HG02798 (cell line): ENCODE results near the gene R3HDM2.
"Not testable (repeated sequence)": the region's sequence is repeated elsewhere in the genome, so short reads cannot be mapped to it uniquely, and the experiment has no call there.

Experiments used
- ATAC-seq: cut with Tn5 transposase; IDR thresholded peaks from one replicate; pipeline ENCODE4 v1.9.1; 2021; ENCODE audit warnings: mild to moderate bottlenecking; ENCODE audit not compliant: unreplicated experiment, poor library complexity

R3HDM2 gene

GRCh38 chr12:57454566-57455373, 23.9 kb upstream of the R3HDM2 start, which contains the start of gene INHBE:
INHBE (plus strand) TSS chr12:57455307; CDS start chr12:57455537, 230 bp downstream.
- no peak for ATAC-seq

DNA sequence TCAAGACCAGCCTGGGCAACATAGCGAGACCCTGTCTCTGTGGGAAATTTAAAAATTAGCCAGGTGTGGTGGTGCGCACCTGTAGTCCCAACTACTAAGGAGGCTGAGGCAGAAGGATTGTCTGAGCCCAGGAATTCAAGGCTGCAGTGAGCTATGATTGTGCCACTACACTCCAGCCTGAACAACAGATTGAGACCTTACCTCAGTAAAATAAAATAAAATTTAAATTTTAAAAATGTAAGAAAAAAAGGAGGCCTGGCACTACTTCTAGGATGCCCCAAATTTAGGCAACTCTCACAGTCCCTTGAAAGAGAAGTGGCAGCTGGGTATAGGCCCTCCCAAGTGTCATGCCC, 23.3 kb upstream of the R3HDM2 start:
- no peak for ATAC-seq

DNA sequence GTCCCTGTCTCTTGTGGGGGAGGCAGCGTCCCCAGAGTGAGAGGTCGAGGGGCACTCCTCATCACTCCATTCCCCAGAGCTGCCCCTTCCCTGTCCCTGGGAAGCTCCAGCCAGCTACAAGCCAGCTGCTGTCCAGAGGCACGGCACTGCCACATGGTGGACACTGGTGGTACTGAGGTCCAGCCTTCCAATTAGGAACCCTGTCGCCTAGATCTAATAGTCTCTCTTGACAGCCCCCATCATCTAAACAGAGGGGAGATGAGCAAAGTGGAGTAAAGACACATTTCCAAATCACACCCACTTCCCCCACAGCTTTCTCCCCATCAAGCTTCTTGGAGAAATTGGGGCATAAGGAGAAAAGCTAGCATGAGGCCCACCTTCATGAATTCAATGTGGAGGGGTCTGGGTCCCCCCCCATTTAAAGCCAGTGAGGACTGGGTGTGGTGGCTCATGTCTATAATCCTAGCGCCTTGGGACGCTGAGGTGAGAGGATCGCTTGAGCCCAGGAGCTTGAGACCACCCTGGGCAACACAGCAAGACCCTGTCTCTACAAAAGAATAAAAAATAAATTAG, 22.2 kb upstream of the R3HDM2 start:
- ATAC-seq, result peak; percentile 54

GRCh38 chr12:57452181-57452936, 21.5 kb upstream of the R3HDM2 start:
- ATAC-seq, result no peak

DNA sequence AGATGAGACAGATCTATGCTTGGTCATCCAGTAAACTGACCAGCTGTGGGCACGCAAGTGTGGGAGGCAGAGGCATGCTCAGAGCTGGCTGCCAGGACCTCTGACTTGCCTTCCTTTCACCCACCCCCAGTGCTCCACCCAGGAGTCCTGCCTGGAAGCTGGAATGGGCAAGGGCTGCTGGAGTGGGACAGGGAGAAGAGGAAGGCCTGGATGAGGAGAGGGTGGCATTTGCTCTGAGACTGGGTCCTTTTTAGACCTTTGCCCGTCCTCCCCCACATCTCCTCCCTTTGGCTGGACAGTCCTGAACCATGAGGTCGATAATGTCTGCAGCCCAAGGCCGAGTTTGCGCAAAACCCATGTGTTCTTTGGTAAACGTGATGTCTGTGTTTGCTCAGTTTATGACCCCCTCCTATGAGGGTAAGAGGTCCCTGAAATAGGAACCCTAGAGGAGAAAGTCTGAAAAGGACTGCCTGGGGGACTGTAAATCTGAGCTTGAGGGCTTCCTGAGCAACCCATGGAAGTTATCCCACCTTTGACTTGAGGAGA, 20.5 kb upstream of the R3HDM2 start:
- ATAC-seq, result no peak

DNA sequence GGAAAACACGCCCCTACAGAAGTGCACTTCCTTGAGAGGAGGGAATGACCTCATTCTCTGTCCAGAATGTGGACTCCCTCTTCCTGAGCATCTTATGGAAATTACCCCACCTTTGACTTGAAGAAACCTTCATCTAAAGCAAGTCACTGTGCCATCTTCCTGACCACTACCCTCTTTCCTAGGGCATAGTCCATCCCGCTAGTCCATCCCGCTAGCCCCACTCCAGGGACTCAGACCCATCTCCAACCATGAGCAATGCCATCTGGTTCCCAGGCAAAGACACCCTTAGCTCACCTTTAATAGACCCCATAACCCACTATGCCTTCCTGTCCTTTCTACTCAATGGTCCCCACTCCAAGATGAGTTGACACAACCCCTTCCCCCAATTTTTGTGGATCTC, 19.2 kb upstream of the R3HDM2 start:
- no peak for ATAC-seq

GRCh38 chr12:57449375-57449774, 18.5 kb upstream of the R3HDM2 start:
- ATAC-seq, result no peak

- ATAC-seq, result no peak
Observed at GRCh38 chr12:57448669-57449068, 17.8 kb upstream of the R3HDM2 start.

DNA sequence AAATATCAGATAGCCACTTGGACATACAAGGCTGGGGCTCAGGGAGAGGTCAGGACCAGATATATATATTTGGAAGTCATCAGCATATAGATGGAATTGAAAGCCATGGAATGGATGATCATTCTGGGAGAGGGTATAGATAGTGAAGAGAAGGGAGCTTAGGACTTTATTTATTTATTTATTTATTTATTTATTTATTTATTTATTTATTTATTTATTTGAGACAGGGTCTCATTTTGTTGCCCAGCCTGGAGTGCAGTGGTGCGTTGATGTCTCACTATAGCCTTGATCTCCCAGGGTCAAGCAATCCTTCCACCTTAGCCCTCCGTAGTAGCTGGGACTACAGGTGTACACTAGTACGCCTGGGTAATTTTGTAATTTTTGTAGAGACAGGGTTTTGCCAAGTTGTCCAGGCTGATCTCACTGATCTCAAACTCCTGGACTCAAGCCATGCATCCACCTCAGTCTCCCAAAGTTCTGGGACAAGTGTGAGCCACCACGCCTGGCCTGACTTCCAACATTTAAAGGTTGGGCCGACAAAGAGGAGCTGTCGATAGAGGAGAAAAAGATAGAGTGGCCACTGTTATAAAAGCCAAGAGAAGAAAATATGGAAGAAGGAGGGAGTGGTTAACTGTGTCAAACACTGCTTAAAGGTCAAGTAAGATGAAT, 15.6 kb upstream of the R3HDM2 start:
- ATAC-seq, result no peak

- ATAC-seq, result no peak
Observed at GRCh38 chr12:57444744-57445143, 13.9 kb upstream of the R3HDM2 start.

DNA sequence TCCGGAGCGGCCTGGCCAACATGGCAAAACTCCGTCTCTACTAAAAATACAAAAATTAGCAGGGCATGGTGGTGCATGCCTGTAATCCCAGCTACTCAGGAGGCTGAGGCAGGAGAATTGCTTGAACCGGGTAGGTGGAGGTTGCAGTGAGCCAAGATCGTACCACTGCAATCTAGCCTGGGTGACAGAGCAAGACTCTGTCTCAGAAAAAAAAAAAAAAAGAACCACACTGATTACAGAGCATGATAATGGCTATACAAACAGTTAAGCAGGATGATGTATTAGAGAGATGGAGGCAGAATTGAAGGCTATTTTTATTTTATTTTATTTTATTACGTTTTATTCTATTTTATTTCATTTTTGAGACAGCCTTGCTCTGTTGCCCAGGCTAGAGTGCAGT, 13.5 kb upstream of the R3HDM2 start:
- ATAC-seq, result not testable (repeated sequence)

DNA sequence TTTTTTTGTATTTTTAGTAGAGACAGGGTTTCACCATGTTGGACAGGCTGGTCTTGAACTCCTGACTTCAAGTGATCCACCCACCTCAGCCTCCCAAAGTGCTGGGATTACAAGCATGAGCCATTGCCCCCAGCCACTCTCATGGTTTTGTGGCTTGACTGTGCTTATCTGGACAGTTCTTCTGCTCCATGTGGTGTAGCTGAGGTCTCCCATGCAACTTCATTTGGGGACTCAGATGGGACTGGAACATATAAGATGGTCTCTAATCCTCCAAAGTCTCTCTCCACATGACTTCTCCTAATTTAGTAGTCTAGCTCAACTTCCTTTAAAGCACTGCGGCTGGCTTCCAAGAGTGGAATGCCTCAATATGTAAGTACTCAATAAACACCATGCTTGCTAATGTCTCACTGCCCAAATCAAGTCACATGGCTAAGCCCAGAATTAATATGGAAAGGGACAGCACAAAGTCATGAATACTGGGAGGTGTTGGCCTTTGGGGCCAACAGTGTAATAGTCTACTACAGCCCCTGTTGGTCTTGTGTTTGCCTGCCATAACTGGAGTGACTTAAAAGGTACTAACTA, 11.1 kb upstream of the R3HDM2 start:
- no peak for ATAC-seq

GRCh38 chr12:57441393-57441792, 10.6 kb upstream of the R3HDM2 start:
- ATAC-seq, result not testable (repeated sequence)

DNA sequence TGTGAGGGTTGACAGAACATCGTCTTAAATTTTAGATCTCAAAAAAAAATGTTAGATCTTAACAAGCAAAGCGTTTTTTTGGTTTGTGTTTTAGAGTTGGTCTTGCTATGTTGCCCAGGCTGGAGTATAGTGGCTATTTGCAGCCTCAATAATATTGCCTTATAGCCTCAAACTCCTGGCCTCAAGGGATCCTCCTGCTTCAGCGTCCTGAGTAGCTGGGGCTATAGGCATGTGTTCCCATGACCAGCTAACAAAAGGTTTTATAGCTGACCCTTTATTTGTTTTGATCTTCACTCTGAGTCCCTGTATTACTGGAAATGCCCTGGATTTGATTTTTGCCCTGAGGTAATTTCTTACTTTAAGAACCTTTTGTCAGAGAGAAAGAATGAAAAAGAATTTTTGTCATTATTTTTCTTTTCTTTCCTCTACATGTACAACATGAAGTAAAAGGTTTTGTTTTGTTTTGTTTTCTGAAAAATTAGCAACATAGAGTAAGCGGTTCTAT, 9.0 kb upstream of the R3HDM2 start:
- no peak for ATAC-seq

DNA sequence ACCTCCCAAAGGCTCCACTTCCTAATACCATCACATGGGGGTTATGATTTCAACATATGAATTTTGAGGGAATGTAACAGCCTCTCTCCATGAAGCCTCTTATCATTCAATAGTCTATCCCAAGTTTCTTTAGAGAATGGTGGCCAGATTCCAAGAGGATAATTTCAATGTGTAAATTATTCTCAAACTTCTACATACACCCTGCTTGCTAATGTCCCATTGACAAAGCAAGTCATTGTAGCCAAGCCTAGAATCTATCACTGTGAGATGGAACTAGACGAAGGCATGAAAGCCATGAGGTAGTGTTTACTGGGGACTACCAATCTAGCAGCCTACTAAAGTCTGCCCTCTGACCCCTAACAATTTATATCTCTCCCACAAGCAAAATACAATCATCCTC, 7.6 kb upstream of the R3HDM2 start:
- ATAC-seq, result no peak

DNA sequence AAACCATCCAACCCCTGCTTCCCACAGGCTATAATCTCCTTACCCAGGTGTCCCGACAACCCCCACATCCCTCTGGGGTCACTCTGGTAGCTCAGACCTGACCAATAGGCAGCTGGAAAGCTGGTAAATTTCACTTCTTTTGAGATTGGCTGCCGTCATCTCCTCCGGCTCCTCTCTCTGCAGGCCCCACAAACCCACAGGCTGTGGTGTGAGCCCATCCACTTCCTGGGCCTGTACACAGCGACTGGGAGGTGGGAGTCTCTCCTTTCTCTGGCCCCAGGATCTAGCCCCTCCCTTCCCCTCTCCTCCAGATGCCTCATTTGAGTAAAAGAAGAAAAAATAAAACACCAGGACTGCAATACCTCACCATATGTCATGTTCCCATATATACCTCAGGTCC, 4.5 kb upstream of the R3HDM2 start:
- ATAC-seq, result no peak

DNA sequence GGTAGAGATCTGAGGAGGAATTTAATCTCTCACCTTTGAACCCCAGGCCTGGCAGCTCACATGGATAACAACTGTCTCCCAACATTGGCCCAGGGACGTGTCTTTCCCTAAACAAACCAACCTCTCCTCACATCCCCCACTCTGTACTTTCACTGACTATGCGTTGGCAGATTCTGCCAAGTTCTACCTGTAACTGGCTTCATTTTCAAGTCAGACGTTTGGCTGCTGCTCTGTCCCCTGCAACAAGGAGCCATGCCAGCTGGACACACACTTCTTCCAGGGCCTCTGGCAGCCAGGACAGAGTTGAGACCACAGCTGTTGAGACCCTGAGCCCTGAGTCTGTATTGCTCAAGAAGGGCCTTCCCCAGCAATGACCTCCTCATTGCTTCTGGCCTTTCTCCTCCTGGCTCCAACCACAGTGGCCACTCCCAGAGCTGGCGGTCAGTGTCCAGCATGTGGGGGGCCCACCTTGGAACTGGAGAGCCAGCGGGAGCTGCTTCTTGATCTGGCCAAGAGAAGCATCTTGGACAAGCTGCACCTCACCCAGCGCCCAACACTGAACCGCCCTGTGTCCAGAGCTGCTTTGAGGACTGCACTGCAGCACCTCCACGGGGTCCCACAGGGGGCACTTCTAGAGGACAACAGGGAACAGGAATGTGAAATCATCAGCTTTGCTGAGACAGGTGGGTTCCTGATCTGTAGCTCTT, 3.8 kb upstream of the R3HDM2 start, which contains the start of gene INHBC:
TSS of gene INHBC (plus strand) at position 268 of the 707 bp plus-strand sequence. CDS start at position 371, 103 bp downstream.
- no peak for ATAC-seq

DNA sequence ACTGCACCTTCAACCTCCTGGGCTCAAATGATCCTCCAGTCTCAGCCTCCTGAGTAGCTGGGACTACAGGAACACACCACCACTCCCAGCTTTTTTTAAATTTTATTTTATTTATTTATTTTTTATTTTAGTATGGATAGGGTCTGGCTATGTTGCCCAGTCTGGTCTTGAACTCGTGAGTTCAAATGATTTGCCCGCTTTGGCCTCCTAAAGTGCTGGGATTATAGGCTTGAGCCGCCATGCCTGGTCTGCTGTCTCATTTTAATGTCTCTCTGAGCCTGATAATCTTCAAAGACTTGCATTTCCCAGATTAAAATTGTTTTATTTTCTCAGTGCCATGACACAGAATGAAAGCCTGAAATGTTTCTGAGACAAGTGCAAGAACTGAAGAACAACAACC, 2.5 kb upstream of the R3HDM2 start:
- no peak for ATAC-seq

GRCh38 chr12:57431654-57432188, 878 bp upstream of the R3HDM2 start:
- ATAC-seq, result no peak
